ENCODE data around the gene CSRP3.

Gene CSRP3

DNA sequence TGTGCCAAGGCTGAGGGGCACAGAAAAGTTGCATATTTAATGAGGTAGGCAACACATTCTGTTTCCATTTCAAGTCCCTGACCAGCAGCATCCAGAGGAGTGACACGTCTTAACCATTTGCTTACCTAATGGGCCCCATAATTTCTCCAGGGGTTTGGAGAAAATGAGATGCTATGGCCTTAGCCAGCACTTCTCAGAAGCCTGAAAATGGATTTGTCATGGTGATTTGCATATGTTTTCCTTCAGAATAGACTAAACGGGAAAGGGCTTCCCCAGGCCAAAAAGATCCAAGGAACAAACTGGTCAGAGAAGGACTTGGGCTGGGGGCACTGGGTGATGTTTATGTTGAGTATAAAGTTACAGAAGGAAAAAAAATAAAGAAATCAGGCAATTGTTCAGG lies 16.7 kb downstream of the CSRP3 start:
- no peaks in the 10 kb centered on the region for H3K9me3 ChIP-seq (ENCODE audit: control insufficient read depth, low read length)
- 86% methylated on average over 2 of the region's 2 CpGs; no CpG with 5 or more reads in 1 of the 2 experiments for WGBS, 2 experiments (ENCODE audit: insufficient coverage in 2 of 2)
- no peak overlapping the region for H3K27ac ChIP-seq (ENCODE audit: low read depth, low read length, severe bottlenecking)
- no peak overlapping the region for H3K4me3 ChIP-seq (ENCODE audit: extremely low read depth, insufficient read depth, low read length, poor library complexity, severe bottlenecking)
- H3K4me1 ChIP-seq (ENCODE audit: control insufficient read depth, insufficient read depth, low read length, poor library complexity, severe bottlenecking), result no peaks in the 10 kb centered on the region
- H3K36me3 ChIP-seq (ENCODE audit: control insufficient read depth, insufficient read depth, low read length), result no peaks in the 10 kb centered on the region

DNA sequence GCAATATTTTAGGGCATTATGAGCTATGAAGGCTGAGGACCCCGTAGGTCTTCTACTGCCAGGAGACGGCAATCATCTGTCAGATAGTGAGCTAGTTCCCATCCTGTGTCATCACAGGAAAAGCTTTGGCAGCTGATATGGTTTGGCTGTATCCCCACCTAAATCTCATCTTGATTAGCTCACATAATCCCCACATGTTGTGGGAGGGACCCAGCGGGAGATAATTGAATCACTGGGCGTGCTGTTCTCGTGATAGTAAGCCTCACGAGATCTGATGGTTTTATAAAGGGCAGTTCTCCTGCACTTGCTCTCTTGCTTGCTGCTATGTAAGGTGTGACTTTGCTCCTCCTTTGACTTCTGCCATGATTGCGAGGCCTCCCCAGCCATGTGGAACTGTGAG lies 18.1 kb downstream of the CSRP3 start:
- H3K9me3 ChIP-seq (ENCODE audit: control insufficient read depth, low read length), result no peaks in the 10 kb centered on the region
- no peaks in the 10 kb centered on the region for H3K36me3 ChIP-seq (ENCODE audit: control insufficient read depth, insufficient read depth, low read length)
- no peak overlapping the region for H3K4me3 ChIP-seq (ENCODE audit: extremely low read depth, insufficient read depth, low read length, poor library complexity, severe bottlenecking)
- H3K4me1 ChIP-seq (ENCODE audit: control insufficient read depth, insufficient read depth, low read length, poor library complexity, severe bottlenecking), result no peaks in the 10 kb centered on the region
- 86 to 97% methylated on average over 5 of the region's 7 CpGs for WGBS, 2 experiments (ENCODE audit: insufficient coverage in 2 of 2)
- H3K27ac ChIP-seq (ENCODE audit: low read depth, low read length, severe bottlenecking), result no peak overlapping the region

DNA sequence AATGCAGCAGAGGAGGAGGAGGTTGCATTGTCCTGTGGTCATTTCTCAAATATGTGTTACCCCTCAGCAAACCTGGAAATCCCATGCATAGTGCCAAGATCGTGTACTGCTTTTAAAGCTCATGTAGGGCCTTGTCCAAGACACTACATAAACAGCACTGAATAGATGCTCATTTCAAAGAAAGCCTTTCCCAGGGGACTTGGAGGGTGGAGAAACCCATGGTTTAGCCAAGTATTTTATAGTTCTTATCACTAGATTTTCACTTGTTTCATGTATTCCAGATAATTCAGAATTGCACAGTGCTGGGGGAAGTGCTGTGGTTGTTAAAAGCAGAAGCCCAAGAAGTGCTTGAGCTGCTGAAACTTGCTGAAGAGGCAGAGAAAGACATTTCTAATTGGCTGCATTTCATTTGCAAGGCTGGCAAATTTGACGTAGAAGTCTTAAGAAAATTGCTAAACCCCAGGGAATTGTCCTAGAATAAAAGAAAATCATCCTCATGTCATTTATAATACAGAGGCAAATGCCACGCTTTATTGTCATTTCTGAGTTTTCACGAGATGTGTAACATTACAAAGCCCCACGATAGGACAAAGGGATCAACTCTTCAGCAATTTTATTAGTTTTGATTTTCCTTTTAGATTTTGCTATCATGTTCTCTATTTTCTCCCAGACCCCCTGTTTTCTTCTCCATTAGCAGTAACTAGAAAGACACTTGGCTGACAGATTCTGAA lies 20.1 kb downstream of the CSRP3 start:
- H3K27ac ChIP-seq (ENCODE audit: low read depth, low read length, severe bottlenecking), result no peak overlapping the region
- H3K9me3 ChIP-seq (ENCODE audit: control insufficient read depth, low read length), result no peaks in the 10 kb centered on the region
- H3K36me3 ChIP-seq (ENCODE audit: control insufficient read depth, insufficient read depth, low read length), result no peaks in the 10 kb centered on the region
- 78 to 97% methylated on average over 3 to 5 of the region's 5 CpGs for WGBS, 2 experiments (ENCODE audit: insufficient coverage in 2 of 2)
- no peak overlapping the region for H3K4me3 ChIP-seq (ENCODE audit: extremely low read depth, insufficient read depth, low read length, poor library complexity, severe bottlenecking)
- no peaks in the 10 kb centered on the region for H3K4me1 ChIP-seq (ENCODE audit: control insufficient read depth, insufficient read depth, low read length, poor library complexity, severe bottlenecking)

DNA sequence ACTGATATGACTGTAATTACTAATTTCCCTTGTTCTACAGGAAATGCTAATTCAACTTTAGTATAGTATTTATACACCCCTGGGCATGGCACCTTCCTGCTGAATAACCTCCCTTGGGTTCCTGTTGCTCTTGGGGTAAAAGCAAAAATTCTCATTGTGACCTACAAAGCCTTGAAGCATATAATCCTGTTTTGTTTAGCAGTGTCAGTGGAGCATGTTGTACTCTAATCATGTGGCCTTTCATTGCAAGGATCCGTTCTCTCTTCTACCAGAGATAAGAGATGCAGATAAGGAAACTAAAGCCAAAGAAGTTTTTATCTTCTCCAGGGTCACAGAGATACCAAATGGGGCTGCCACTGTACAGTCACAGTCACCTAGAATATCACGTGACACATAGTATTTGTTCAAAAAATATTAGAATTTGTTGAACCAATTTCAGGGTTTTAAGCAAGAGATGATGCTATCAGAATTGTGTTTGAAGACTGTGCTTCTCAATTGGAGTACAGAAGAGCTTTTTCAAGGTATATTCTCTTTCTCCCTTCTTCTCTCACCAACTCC lies 25.1 kb downstream of the CSRP3 start:
- H3K4me1 ChIP-seq (ENCODE audit: control insufficient read depth, insufficient read depth, low read length, poor library complexity, severe bottlenecking), result no peaks in the 10 kb centered on the region
- no peak overlapping the region for H3K4me3 ChIP-seq (ENCODE audit: extremely low read depth, insufficient read depth, low read length, poor library complexity, severe bottlenecking)
- peaks cover 17% of the 10 kb centered on the region for H3K36me3 ChIP-seq (ENCODE audit: control insufficient read depth, insufficient read depth, low read length)
- H3K27ac ChIP-seq (ENCODE audit: low read depth, low read length, severe bottlenecking), result no peak overlapping the region
- WGBS, 2 experiments (ENCODE audit: insufficient coverage in 2 of 2), result 60% methylated on average over 1 of the region's 2 CpGs; no CpG with 5 or more reads in 1 of the 2 experiments
- H3K9me3 ChIP-seq (ENCODE audit: control insufficient read depth, low read length), result no peaks in the 10 kb centered on the region

DNA sequence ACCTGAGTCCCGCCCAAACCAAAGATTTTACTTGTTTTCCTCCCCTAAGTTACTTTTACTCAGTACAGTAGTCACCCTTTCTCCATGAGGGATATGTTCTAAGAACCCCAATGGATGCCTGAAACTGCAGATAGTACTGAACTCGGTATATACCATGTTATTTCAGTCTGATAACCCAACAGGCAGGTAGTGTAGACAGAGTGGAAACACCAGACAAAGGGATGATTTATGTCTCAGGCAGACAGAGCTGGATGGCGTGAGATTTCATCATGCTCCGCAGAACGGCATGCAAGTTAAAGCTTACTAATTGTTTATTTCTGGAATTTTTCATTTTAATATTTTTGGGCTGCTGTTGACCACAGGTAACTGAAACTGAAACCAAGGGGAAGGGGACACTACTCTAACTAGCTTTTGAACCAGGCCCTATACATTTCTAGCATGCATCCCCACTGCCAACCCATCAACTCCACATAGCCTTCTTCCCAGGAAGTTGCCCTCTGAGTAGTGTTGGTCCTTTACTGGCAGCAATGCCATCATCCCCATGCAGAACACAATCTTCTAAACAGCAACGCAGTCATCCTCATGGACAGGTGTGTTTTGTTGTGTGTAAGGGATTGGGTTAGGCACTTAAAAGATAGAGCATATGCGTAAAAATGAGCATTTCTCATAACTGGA lies 27.7 kb downstream of the CSRP3 start:
- Histone ChIP-seq H3K36me3 (ENCODE audit: control insufficient read depth, insufficient read depth, low read length) (peaks cover 17% of the 10 kb centered on the region), H3K27ac (ENCODE audit: low read depth, low read length, severe bottlenecking) (no peak overlapping the region), H3K9me3 (ENCODE audit: control insufficient read depth, low read length) (no peaks in the 10 kb centered on the region), H3K4me1 (ENCODE audit: control insufficient read depth, insufficient read depth, low read length, poor library complexity, severe bottlenecking) (no peaks in the 10 kb centered on the region), H3K4me3 (ENCODE audit: extremely low read depth, insufficient read depth, low read length, poor library complexity, severe bottlenecking) (no peak overlapping the region)
- 93 to 100% methylated on average over 3 to 4 of the region's 7 CpGs for WGBS, 2 experiments (ENCODE audit: insufficient coverage in 2 of 2)

DNA sequence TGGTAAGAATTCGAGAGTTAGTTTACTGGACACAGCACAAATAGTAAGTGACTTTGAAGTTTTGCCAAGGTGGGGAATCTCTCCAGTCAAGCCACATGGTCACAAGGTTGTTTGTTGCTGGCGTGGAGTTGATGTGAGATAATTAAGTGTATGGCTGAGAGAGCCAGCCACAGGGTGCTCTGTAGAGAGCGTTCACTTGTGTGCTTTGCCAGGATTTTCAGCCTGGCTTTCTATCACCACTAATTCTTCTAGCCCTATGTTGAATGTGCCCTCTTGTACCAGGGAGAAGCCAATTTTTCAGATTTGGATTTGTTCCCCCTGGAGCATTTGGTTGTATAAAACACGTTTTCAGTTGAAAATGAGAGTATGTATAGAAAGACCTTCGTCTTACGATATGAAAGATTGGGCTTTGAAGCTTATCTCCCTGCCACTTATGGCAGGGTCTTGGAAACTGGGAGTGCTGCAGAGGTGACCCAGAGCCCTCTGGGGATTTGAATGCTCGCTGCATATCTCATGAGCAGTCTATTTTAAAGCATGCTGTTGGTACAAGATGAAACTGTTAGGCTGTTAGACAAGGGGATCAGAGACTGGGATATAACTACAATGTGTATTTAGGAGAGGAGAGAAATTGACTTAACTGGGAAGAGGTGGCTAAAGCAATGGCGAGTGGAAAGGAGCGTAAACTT lies 28.6 kb downstream of the CSRP3 start:
- 90 to 98% methylated on average over 5 to 6 of the region's 9 CpGs for WGBS, 2 experiments (ENCODE audit: insufficient coverage in 2 of 2)
- Histone ChIP-seq H3K27ac (ENCODE audit: low read depth, low read length, severe bottlenecking) (no peak overlapping the region), H3K9me3 (ENCODE audit: control insufficient read depth, low read length) (no peaks in the 10 kb centered on the region), H3K36me3 (ENCODE audit: control insufficient read depth, insufficient read depth, low read length) (peaks cover 18% of the 10 kb centered on the region), H3K4me1 (ENCODE audit: control insufficient read depth, insufficient read depth, low read length, poor library complexity, severe bottlenecking) (no peaks in the 10 kb centered on the region), H3K4me3 (ENCODE audit: extremely low read depth, insufficient read depth, low read length, poor library complexity, severe bottlenecking) (no peak overlapping the region)

DNA sequence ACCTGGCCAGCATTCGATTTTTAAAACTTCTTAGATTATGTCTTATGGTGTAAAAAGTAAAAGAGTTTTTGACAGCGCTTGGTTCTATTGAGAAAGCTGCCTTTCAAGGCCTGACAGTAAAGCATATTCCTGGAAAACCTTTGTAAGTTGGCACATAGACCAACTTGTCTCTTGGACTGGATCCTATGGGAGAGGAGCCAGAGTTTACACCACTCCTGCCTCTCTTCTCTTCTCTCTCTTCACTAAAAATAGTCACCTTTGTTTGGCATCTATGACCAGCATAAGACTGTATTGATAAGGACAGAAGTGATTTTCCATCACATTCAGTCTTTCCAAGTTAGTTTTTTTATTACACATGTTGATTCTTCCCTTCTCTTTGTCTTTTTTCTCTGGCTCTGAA lies 33.7 kb downstream of the CSRP3 start:
- whole genome bisulfite sequencing, 2 experiments (ENCODE audit: insufficient coverage in 2 of 2), result 85 to 92% methylated on average over 2 of the region's 2 CpGs
- no peaks in the 10 kb centered on the region for H3K4me1 ChIP-seq (ENCODE audit: control insufficient read depth, insufficient read depth, low read length, poor library complexity, severe bottlenecking)
- H3K4me3 ChIP-seq (ENCODE audit: extremely low read depth, insufficient read depth, low read length, poor library complexity, severe bottlenecking), result no peak overlapping the region
- no peaks in the 10 kb centered on the region for H3K9me3 ChIP-seq (ENCODE audit: control insufficient read depth, low read length)
- H3K36me3 ChIP-seq (ENCODE audit: control insufficient read depth, insufficient read depth, low read length), result peaks cover 35% of the 10 kb centered on the region
- no peak overlapping the region for H3K27ac ChIP-seq (ENCODE audit: low read depth, low read length, severe bottlenecking)

DNA sequence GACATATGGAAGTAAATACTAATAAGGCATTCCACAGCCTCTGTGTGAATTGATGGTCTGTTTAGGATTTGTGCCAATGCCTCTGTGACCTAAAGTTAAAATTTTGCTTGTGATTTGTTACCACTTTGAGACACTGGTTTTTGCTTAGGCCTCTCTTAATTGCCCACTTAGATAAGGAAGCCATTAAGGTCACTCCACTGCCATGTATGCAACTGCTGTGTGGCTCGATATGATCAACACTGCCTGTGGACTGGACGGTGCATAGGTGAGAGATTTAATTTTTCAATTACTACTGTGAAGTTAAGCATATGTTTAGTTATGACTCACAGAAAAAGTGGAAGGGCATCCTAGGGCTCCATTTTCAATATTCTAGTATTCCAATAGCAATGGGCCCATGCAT lies 36.9 kb downstream of the CSRP3 start:
- Histone ChIP-seq H3K27ac (ENCODE audit: low read depth, low read length, severe bottlenecking) (no peak overlapping the region), H3K4me3 (ENCODE audit: extremely low read depth, insufficient read depth, low read length, poor library complexity, severe bottlenecking) (no peak overlapping the region), H3K36me3 (ENCODE audit: control insufficient read depth, insufficient read depth, low read length) (peaks cover 28% of the 10 kb centered on the region), H3K4me1 (ENCODE audit: control insufficient read depth, insufficient read depth, low read length, poor library complexity, severe bottlenecking) (no peaks in the 10 kb centered on the region), H3K9me3 (ENCODE audit: control insufficient read depth, low read length) (no peaks in the 10 kb centered on the region)
- WGBS, 2 experiments (ENCODE audit: insufficient coverage in 2 of 2), result no CpG with 5 or more reads among the region's 2 CpGs

DNA sequence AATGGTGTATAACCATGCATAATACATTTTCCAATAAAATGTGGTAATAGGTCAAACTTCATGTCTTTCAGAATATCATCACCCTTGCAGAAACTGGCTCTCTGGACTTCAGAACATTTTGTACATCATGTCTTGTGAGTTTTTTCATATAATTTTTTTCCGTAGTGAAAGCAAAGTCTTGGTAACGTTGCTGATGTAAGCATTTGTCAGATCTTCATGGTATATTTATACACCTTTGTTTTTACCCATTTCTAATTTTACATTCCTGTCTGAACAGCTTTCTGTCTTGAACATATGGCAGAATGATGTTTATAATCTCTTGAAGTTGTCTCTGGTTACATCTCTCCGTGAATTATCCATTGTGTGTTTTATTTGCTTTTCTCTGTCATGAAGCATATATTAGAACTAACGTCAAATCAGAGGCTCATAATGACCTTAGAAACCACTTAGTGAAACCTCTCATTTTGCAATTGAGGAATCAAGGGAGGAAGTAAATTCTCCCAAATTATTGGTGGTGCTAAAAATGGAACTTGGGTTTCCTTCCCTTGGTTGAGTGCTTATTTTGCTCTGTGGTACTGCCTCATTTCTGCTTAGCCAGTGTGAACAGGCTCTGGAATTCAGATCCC lies 37.4 kb downstream of the CSRP3 start:
- Histone ChIP-seq H3K4me1 (ENCODE audit: control insufficient read depth, insufficient read depth, low read length, poor library complexity, severe bottlenecking) (no peaks in the 10 kb centered on the region), H3K9me3 (ENCODE audit: control insufficient read depth, low read length) (no peaks in the 10 kb centered on the region), H3K36me3 (ENCODE audit: control insufficient read depth, insufficient read depth, low read length) (peaks cover 33% of the 10 kb centered on the region), H3K27ac (ENCODE audit: low read depth, low read length, severe bottlenecking) (no peak overlapping the region), H3K4me3 (ENCODE audit: extremely low read depth, insufficient read depth, low read length, poor library complexity, severe bottlenecking) (no peak overlapping the region)
- WGBS, 2 experiments (ENCODE audit: insufficient coverage in 2 of 2), result 100% methylated on average over 1 of the region's 4 CpGs; no CpG with 5 or more reads in 1 of the 2 experiments

DNA sequence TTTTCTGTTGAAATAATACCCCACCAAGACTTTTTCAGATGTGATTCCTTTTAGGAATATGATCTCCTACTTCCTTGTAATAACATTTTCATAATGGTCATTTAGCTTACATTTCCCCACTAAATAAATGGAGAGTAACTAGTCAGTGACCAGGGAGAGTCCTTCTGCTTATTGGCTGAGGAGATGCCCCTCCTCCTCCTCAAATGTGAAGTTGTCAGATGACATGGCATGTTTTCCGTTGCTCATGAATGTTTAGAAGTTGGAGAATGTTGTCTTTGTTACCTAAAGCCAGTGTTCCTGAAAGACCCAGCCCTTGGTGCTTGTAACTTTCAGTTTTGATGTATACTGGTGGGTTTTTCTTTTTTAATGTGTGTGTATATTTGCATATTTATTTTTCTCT lies 38.2 kb downstream of the CSRP3 start:
- no peaks in the 10 kb centered on the region for H3K9me3 ChIP-seq (ENCODE audit: control insufficient read depth, low read length)
- peaks cover 33% of the 10 kb centered on the region for H3K36me3 ChIP-seq (ENCODE audit: control insufficient read depth, insufficient read depth, low read length)
- no peaks in the 10 kb centered on the region for H3K4me1 ChIP-seq (ENCODE audit: control insufficient read depth, insufficient read depth, low read length, poor library complexity, severe bottlenecking)
- no CpG with 5 or more reads among the region's 1 CpG for WGBS, 2 experiments (ENCODE audit: insufficient coverage in 2 of 2)
- no peak overlapping the region for H3K27ac ChIP-seq (ENCODE audit: low read depth, low read length, severe bottlenecking)
- H3K4me3 ChIP-seq (ENCODE audit: extremely low read depth, insufficient read depth, low read length, poor library complexity, severe bottlenecking), result no peak overlapping the region
